Natural killer cell (primary cell): Measurements from ENCODE around the gene PRRC2B. TPM values are rescaled to one million over a fixed set of nuclear protein-coding genes. Genes with fewer than 3 reads are reported as not detected.

Experiments used
- ATAC-seq, 3 donors: fragments of 150-1000 bp in 2 of 3; fragments of 200-7000 bp in 1 of 3; cut with Tn5 transposase; 1 replicate in 1 of 3; 2 replicates in 2 of 3; pipeline ENCODE4 v1.10.0; 2021; ENCODE audit warnings: mild to moderate bottlenecking in 2 of 3, moderate library complexity in 2 of 3
- DNase-seq, 2 donors: peaks; one replicate each; pipeline versions ENCODE4 v3.0.0 to v3.0.0-alpha.2; 2013 to 2021; ENCODE audit warnings: mixed read lengths in 1 of 2
- H3K27ac ChIP-seq: one replicate; pipeline ENCODE4 v1.5.1; 2013; ENCODE audit warnings: mild to moderate bottlenecking, low read length
- H3K27me3 ChIP-seq: one replicate; pipeline ENCODE4 v1.6.1; 2013; ENCODE audit warnings: low read length; ENCODE audit not compliant: control insufficient read depth, insufficient read depth
- H3K36me3 ChIP-seq: one replicate; pipeline ENCODE4 v1.6.1; 2013; ENCODE audit warnings: low read length; ENCODE audit not compliant: control insufficient read depth, insufficient read depth
- H3K4me1 ChIP-seq: one replicate; pipeline ENCODE4 v1.6.1; 2013; ENCODE audit warnings: low read length; ENCODE audit not compliant: control insufficient read depth, insufficient read depth
- H3K4me3 ChIP-seq: one replicate; pipeline ENCODE4 v1.5.1; 2013; ENCODE audit warnings: low read length
- H3K9me3 ChIP-seq: one replicate; pipeline ENCODE4 v1.6.1; 2013; ENCODE audit warnings: low read length; ENCODE audit not compliant: control insufficient read depth, insufficient read depth
- H3K27ac Mint-ChIP-seq, 2 donors: one replicate each; pipeline ENCODE4 v1.8.0; 2022; ENCODE audit warnings: mild to moderate bottlenecking in 2 of 2, mixed read lengths in 2 of 2, moderate library complexity in 1 of 2
- H3K27me3 Mint-ChIP-seq, 2 donors: one replicate each; pipeline ENCODE4 v1.8.0; 2022; ENCODE audit warnings: low read depth in 2 of 2, mixed read lengths in 2 of 2
- H3K36me3 Mint-ChIP-seq: one replicate; pipeline ENCODE4 v1.8.0; 2022; ENCODE audit warnings: mixed read lengths
- H3K4me1 Mint-ChIP-seq, 2 donors: one replicate each; pipeline ENCODE4 v1.8.0; 2022; ENCODE audit warnings: mixed read lengths in 2 of 2
- H3K4me3 Mint-ChIP-seq: one replicate; pipeline ENCODE4 v1.8.0; 2022; ENCODE audit warnings: mild to moderate bottlenecking, moderate library complexity, mixed read lengths
- H3K9me3 Mint-ChIP-seq, 2 donors: one replicate each; pipeline ENCODE4 v1.8.0; 2022; ENCODE audit warnings: mixed read lengths in 2 of 2
- WGBS: methylation state at CpG from one replicate; pipeline ENCODE4 v1.1.7; 2013; ENCODE audit warnings: missing lambda C conversion rate; ENCODE audit not compliant: insufficient coverage; 5-methylcytosine and 5-hydroxymethylcytosine counted together
- intact Hi-C: fragments of 100-400 bp; cut with micrococcal nuclease; formaldehyde crosslinking; loops from one replicate; pipeline ENCODE4 v1.14.2; 2022
- total RNA-seq, 4 donors: library from RNA; stranded (reverse); fragments of 120-200 nt in 1 of 4; gene quantifications; one replicate each; pipeline versions ENCODE4 v1.2.3 to v1.2.4, GENCODE V29; 2013 to 2022
- TF ChIP-seq, protein P1 (sequence below): fragments of 200-600 bp; IDR thresholded peaks from one replicate; pipeline ENCODE4 v1.8.0; 2022; ENCODE audit warnings: antibody characterized with exemption

The PRRC2B gene
- total RNA-seq, 3 donors from 2014 or later (not counting 1 experiment from before 2014, with no cell fraction given) = 249 to 275 (median 274) TPM

DNA sequence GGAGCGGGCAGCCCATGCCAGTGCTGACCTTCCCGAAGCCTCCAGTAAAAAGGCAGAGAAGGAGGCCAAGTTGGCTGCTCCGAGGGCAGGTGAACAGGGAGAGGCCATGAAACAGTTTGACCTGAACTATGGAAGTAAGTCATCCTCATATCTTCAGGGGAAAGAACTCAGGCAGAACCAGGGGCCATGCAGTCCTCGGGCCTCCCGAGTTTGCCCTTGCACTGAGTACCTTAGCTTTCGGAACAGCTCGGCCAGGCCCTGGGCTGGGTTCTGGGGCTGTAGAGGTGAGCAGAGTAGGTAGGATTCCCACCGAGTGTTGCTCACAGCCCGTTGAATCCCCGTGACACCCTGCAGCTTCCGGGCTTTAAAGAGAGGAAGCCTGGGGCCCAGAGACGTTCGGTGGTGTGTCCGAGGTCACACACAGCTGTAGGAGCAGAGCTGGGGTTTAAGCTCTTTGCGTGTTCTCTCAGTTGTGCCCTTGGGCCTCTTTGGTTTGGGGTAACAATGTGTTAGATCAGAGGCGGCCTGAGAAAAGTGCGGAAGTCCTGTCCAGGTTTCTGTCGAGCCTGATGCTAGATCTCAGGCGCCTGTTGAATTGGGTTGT, 84.0 kb downstream of the PRRC2B start:
- peaks cover 88% of the 10 kb centered on the region for H3K36me3 ChIP-seq
- WGBS = 91% methylated on average over 19 of the region's 19 CpGs
- H3K27ac ChIP-seq = no peak overlapping the region
- TF ChIP-seq, protein P1, sequence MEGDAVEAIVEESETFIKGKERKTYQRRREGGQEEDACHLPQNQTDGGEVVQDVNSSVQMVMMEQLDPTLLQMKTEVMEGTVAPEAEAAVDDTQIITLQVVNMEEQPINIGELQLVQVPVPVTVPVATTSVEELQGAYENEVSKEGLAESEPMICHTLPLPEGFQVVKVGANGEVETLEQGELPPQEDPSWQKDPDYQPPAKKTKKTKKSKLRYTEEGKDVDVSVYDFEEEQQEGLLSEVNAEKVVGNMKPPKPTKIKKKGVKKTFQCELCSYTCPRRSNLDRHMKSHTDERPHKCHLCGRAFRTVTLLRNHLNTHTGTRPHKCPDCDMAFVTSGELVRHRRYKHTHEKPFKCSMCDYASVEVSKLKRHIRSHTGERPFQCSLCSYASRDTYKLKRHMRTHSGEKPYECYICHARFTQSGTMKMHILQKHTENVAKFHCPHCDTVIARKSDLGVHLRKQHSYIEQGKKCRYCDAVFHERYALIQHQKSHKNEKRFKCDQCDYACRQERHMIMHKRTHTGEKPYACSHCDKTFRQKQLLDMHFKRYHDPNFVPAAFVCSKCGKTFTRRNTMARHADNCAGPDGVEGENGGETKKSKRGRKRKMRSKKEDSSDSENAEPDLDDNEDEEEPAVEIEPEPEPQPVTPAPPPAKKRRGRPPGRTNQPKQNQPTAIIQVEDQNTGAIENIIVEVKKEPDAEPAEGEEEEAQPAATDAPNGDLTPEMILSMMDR = no peak
- DNase-seq = no peak
- H3K4me1 ChIP-seq = no peaks in the 10 kb centered on the region
- no peak overlapping the region for H3K4me3 ChIP-seq
- no peaks in the 10 kb centered on the region for H3K27me3 ChIP-seq
- H3K9me3 Mint-ChIP-seq = no peaks in the 10 kb centered on the region
- intact Hi-C loops = loop anchor here (1.0 kb wide), 1 partner anchor 128 kb away; no protein-coding TSS in a partner anchor
- no peak for ATAC-seq
- H3K36me3 Mint-ChIP-seq = peaks cover 18% of the 10 kb centered on the region
- peak overlapping the region in 1 of 2 donors; percentile 65 for H3K27ac Mint-ChIP-seq
- peaks cover 0 to 17% of the 10 kb centered on the region in 2 donors for H3K4me1 Mint-ChIP-seq
- no peaks in the 10 kb centered on the region for H3K27me3 Mint-ChIP-seq
- no peak overlapping the region for H3K4me3 Mint-ChIP-seq
- H3K9me3 ChIP-seq = no peaks in the 10 kb centered on the region

DNA sequence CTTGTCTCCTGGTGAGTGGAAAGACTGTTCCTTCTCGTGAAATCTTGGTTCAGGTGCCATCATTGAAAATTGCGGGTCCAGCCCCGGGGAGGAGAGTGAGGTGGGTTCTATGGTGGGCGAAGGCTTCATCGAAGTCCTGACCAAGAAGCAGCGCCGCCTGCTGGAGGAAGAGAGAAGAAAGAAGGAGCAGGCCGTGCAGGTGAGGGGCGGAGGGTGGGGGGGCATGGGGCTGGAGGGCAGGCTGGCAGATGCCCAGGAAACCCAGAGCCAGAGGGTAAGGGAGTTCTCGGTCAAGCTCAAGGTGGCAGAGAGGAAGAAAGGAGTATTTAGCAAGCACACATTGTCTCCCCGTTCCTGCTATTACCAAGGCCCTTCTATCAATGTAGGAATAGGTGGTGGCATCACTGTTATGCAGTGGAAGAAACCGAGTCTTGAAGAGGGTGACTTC, 84.6 kb downstream of the PRRC2B start:
- peak overlapping the region in 1 of 2 donors; percentile 65 for H3K27ac Mint-ChIP-seq
- H3K4me3 Mint-ChIP-seq = no peak overlapping the region
- TF ChIP-seq, protein P1 = peak; percentile 62
- no peaks in the 10 kb centered on the region for H3K9me3 ChIP-seq
- H3K36me3 ChIP-seq = peaks cover 88% of the 10 kb centered on the region
- ATAC-seq = peak in 2 of 3 donors; percentile 45 to 68
- H3K27me3 ChIP-seq = no peaks in the 10 kb centered on the region
- H3K27ac ChIP-seq = no peak overlapping the region
- H3K4me3 ChIP-seq = no peak overlapping the region
- WGBS = 67% methylated on average over 11 of the region's 12 CpGs
- peaks cover 18% of the 10 kb centered on the region for H3K36me3 Mint-ChIP-seq
- DNase-seq = peak; percentile 47 to 77
- H3K4me1 Mint-ChIP-seq = peaks cover 0 to 17% of the 10 kb centered on the region in 2 donors
- H3K9me3 Mint-ChIP-seq = no peaks in the 10 kb centered on the region
- intact Hi-C loops = loop anchor here (1.0 kb wide), 1 partner anchor 128 kb away; no protein-coding TSS in a partner anchor
- H3K4me1 ChIP-seq = no peaks in the 10 kb centered on the region
- H3K27me3 Mint-ChIP-seq = no peaks in the 10 kb centered on the region

DNA sequence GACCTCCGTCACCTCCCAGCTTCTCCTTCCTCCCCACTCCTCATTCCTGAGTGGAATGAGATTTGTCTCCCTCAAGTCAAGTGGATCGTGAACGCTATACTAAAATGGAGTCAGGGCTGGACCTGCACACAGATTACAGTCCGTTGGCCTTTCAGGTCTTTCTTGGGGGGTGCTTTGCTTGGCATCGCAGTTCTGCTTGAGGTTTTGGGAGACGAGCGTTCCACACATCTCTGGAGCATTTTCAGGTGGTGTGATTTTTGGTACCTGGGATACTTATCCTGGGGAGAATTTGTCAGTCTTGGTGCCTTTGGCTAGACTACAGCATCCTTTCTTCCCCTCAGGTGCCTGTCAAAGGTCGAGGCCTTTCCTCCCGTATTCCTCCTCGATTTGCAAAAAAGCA, 85.0 kb downstream of the PRRC2B start:
- Histone ChIP-seq H3K27me3 (no peaks in the 10 kb centered on the region), H3K36me3 (peaks cover 88% of the 10 kb centered on the region), H3K27ac (no peak overlapping the region), H3K9me3 (no peaks in the 10 kb centered on the region), H3K4me3 (no peak overlapping the region), H3K4me1 (no peaks in the 10 kb centered on the region)
- H3K9me3 Mint-ChIP-seq = no peaks in the 10 kb centered on the region
- DNase-seq (no peak), ATAC-seq (no peak)
- WGBS = 96% methylated on average over 10 of the region's 10 CpGs
- no peaks in the 10 kb centered on the region for H3K27me3 Mint-ChIP-seq
- H3K4me3 Mint-ChIP-seq = no peak overlapping the region
- H3K36me3 Mint-ChIP-seq = peaks cover 18% of the 10 kb centered on the region
- H3K27ac Mint-ChIP-seq = no peak overlapping the region
- peaks cover 0 to 17% of the 10 kb centered on the region in 2 donors for H3K4me1 Mint-ChIP-seq
- intact Hi-C loops = loop anchor here (1.0 kb wide), 1 partner anchor 129 kb away; no protein-coding TSS in a partner anchor
- TF ChIP-seq, protein P1 = no peak
